Keratinocyte (primary cell): Measurements from ENCODE around the gene TBC1D16.

ENCODE experiments used
- EZH2 ChIP-seq: IDR thresholded peaks from one replicate; pipeline ENCODE4 v1.6.1; 2012; ENCODE audit warnings: inconsistent platforms, mild to moderate bottlenecking, low read length, moderate library complexity
- TF ChIP-seq, protein P1 (sequence below), 3 experiments: IDR thresholded peaks in 1 of 3; conservative IDR thresholded peaks in 1 of 3; optimal IDR thresholded peaks in 1 of 3; 2 replicates in 2 of 3; 3 replicates in 1 of 3; pipeline versions ENCODE3 to v1.5.1; 2011; ENCODE audit warnings: low read length in 3 of 3, mild to moderate bottlenecking in 3 of 3, moderate library complexity in 2 of 3, control low read depth in 1 of 3, inconsistent platforms in 1 of 3; ENCODE audit not compliant: insufficient read depth in 2 of 3; ENCODE audit errors: extremely low read depth in 1 of 3

DNA sequence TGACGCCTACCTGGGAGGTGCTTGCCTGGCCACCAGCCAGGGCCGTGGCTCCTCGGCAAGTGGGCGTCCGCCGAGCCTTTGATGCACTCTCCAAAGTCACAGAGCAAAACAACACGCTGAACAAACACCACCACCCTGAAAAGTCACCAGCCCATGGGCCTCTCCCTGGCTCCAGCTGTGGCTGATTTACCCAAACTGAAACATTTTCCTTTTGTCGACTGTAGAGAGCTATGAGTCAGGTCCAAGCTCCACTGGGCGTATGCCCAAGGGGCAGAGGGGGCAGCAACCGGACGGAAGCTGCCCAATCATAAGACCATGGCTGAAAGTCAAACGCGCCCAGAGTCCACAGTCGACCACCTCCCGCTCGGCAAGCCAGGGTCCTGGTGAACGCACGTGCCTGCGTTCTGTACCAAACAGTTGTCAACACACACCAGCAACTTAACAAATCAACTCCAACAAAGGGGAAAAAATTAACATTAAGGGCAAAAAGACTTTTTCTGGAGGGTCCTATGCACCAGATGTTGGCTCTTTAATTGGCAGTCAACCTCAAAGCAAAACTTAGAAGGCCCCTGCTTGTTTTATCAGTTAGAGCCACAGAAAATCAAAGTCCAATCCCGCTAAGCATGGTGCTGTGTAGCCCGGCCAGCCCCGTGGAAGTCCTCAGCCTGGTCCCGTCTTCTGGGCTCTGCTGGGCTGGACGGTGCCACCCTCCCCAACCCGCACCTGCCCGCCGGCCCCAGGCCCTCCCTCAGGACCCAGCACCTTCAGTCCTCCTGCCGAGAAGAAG, 47.3 kb downstream of the TBC1D16 start:
- TF ChIP-seq, protein P1, sequence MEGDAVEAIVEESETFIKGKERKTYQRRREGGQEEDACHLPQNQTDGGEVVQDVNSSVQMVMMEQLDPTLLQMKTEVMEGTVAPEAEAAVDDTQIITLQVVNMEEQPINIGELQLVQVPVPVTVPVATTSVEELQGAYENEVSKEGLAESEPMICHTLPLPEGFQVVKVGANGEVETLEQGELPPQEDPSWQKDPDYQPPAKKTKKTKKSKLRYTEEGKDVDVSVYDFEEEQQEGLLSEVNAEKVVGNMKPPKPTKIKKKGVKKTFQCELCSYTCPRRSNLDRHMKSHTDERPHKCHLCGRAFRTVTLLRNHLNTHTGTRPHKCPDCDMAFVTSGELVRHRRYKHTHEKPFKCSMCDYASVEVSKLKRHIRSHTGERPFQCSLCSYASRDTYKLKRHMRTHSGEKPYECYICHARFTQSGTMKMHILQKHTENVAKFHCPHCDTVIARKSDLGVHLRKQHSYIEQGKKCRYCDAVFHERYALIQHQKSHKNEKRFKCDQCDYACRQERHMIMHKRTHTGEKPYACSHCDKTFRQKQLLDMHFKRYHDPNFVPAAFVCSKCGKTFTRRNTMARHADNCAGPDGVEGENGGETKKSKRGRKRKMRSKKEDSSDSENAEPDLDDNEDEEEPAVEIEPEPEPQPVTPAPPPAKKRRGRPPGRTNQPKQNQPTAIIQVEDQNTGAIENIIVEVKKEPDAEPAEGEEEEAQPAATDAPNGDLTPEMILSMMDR (optimal IDR thresholded peaks at IDR 0.05 in 1 of 3, IDR thresholded peaks at IDR 0.05 in 1 of 3, conservative IDR thresholded peaks at IDR 0.05 in 1 of 3; ENCODE audit: extremely low read depth in 1 of 3, insufficient read depth in 2 of 3, low read length in 3 of 3): no peak
- TF ChIP-seq EZH2: no peak
